IPS-NIHi7 (cell line): ENCODE data around the gene RRAGD.
A peak's percentile ranks its signal among the peaks of the same experiment; 100 is the strongest.

Source experiments
- DNase-seq: peaks from one replicate; pipeline ENCODE4 v3.0.0; 2012; ENCODE audit warnings: mixed read lengths; ENCODE audit errors: extremely low spot score

RRAGD gene, protein sequence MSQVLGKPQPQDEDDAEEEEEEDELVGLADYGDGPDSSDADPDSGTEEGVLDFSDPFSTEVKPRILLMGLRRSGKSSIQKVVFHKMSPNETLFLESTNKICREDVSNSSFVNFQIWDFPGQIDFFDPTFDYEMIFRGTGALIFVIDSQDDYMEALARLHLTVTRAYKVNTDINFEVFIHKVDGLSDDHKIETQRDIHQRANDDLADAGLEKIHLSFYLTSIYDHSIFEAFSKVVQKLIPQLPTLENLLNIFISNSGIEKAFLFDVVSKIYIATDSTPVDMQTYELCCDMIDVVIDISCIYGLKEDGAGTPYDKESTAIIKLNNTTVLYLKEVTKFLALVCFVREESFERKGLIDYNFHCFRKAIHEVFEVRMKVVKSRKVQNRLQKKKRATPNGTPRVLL

GRCh38 chr6:89412071-89413005 lies at the start of gene RRAGD:
Gene RRAGD, minus strand, starts transcription at chr6:89412273. Its CDS starts 280 bp downstream, at chr6:89411993.
- peak; percentile 71 for DNase-seq

DNA sequence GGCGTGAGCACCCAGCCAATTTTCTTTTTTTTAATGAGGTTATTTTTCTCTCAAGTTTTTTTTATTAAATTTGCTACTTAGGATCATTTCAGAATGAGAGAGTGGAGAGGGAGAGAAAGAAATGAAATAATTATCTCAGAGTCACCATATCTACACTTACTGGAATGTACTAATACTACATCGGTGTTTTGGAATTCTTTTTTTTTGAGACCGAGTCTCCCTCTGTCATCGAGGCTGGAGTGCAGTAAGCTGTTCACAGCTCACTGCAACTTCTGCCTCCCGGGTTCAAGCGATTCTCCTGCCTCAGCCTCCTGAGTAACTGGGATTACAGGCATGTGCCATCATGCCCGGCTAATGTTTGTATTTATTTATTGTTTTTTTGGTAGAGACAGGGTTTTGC lies 48.6 kb upstream of the RRAGD start:
- no peak for DNase-seq

DNA sequence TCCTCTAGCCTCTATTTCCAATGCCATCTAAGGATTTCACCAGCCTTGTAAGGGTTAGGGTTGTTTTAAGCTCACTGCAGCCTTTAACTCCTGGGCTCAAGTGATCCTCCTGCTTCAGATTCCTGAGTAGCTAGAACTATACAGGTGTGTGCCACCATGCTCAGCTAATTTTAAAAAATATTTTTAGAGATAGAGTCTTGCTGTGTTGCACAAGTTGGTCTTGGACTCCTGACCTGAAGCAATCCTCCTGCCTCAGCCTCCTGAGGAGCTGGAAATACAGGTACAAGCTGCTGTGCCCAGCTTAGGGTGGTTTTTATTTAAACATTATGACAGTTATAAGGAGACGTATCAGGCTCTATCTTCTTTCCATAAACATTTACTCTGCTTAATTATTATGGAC lies 47.4 kb upstream of the RRAGD start:
- DNase-seq: no peak

DNA sequence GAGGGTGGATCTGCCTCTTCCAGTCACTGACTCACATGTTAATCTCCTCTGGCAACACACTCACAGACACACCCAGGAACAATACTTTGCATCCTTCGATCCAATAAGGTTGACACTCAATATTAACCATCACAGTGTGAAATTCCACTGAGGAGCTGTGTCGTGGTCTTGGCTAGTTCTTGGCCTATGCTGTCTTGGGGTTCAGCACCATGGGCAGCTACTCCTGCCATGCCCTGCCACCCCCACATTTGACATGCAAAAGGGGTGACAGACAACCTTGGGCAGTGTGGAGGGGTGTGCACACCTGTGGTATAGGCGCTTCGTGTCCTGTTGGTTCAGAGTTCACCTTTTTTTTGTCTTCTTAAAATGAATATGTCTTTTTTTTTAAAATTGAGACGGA lies 46.6 kb upstream of the RRAGD start:
- DNase-seq: peak; percentile 30

GRCh38 chr6:89454300-89454699 lies 42.2 kb upstream of the RRAGD start:
- DNase-seq: no peak

GRCh38 chr6:89452281-89452680 lies 40.2 kb upstream of the RRAGD start:
- DNase-seq: no peak

DNA sequence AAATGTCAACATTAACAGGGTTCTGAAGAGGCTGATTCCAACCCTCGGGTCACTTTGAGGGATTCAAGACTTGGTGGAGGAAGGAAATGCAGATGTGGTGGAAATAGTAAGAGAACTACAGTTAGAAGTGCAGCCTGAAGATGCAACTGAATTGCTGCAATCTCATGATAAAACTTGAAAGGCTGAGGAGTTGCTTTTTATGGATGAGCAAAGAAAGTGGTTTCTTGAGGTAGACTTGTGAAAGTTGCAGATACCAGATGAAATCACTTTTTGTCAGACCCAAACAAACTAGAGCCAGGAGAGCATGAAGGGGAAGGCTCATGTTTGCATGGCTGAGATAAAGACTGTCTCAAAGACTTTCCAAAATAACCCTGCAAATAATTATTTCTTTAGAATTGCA lies 37.1 kb upstream of the RRAGD start:
- no peak for DNase-seq

DNA sequence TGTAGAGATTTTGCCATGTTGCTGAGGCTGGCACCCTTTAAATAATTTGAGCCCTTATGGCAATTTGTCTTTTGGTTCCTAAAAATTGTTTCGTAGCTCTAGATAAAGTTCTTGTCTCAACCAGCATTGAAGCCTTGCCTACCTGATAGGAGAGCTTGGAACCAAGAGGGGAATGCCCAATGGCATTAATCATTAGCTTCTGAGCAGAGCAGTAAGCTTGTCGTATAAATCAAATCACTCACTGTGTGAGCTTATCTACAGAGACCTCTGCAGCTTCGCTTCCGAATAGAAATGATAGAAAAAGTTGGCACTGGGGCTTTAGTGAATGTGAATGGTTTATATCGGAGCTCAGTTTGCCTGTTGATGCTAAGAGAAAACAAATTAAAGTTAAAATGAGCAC lies 31.6 kb upstream of the RRAGD start:
- DNase-seq: no peak

GRCh38 chr6:89440200-89440599 lies 28.1 kb upstream of the RRAGD start:
- no peak for DNase-seq

DNA sequence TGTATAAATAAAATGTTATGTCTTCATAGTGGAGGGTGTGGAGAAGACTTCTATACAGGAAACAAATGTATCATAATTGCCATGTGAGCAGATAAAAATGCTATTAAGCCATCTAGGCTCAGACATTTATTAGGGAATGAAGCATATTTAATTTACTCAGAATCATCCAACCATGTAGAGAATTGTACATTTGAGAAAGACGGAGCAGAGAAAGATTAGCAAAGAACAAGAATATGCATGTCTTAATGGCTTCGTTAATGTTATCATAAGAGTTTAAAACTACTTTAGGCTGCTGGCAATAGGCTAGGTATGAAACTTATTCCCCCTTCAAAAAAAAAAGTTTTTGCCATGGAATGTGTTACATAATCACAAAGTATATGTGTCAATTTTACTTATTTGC lies 26.9 kb upstream of the RRAGD start:
- no peak for DNase-seq

GRCh38 chr6:89438248-89438647 lies 26.2 kb upstream of the RRAGD start:
- DNase-seq: peak; percentile 18

- DNase-seq: no peak
Measured at GRCh38 chr6:89436226-89436625, 24.2 kb upstream of the RRAGD start.

DNA sequence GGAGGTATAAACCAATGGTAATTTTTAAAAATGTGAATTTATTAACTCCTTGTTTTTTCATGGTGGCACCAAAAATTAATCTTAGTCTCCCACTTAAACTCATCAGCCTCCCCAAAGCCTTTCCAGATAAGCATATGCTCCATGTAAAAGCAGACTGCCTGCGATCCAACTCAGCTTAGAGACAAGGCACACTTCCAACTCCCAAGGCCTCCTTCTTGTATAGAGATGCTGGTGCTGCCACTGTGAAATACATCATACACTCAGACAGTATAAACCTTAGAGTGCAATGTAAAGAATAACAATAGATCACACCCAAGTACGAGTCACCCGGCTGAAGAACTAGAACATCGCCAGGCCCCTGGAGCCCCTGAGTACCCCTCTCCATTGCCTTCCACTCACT lies 22.9 kb upstream of the RRAGD start:
- no peak for DNase-seq

DNA sequence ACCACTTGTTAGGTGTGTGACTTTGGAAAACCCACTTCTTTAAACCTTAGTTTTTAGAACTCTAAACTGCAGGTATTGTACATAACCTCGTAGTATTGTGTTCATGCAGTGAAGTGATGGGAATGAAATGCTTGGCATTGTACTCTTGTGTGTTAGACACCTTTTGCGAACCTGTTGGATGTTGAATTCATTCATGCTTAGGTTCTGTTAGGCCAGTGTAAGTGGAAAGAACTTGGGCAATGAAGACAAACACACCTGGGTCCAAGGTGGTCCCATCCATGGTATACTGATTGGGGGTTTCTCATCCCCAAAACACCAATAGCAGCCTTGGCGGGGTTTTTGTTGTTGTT lies 22.1 kb upstream of the RRAGD start:
- no peak for DNase-seq

DNA sequence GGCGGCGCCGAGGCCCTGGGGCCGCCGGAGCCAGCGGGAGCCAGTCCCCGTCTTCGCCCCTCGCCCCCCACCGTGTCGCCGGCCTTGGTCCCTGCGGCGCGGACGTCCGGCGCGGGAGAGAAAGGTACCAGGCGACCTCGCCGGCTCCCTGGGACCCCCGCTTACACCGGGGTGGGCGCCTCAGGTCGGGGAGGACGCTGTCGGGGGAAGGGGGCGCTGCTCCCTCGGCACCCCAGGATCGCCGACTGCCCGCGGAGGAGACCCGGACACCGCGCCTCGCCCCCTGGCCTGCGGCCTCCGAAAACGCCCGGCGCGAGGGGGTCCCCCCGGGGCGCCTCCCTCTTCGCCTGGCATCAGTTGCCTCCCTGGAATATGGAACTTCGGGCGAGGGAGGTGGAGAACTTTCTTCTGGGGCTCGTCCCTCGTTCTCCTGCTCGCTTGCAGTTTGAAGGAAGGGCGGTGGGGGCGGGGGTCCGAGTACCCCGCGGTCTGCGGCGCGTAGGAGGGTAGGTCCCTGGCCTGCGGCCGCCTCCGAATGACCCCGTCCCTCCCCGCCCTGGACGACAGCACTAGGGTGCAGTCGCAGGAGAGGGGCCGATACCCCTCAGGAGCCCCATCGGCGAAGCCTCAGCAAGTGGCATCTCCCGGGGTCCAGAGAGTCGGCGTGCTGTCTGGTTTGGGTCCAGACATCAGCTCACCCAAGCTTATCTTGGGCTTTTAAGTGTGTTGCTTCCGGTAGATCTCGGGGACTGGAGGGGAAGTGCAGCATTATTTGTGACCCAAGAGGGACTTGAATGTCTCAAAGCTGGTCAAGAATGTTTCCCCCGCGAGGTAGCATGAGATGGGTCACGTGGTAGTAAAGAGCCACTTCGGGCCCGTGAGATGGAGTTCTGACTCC lies 21.4 kb upstream of the RRAGD start:
- peak; percentile 31 for DNase-seq

GRCh38 chr6:89432875-89433251 lies 20.8 kb upstream of the RRAGD start, which contains the start of gene ANKRD6:
Gene ANKRD6, plus strand, starts transcription at chr6:89433152. Its CDS starts 133,825 bp downstream, at chr6:89566977.
- DNase-seq: peak; percentile 93

GRCh38 chr6:89430201-89430962 lies 18.3 kb upstream of the RRAGD start:
- DNase-seq: no peak

DNA sequence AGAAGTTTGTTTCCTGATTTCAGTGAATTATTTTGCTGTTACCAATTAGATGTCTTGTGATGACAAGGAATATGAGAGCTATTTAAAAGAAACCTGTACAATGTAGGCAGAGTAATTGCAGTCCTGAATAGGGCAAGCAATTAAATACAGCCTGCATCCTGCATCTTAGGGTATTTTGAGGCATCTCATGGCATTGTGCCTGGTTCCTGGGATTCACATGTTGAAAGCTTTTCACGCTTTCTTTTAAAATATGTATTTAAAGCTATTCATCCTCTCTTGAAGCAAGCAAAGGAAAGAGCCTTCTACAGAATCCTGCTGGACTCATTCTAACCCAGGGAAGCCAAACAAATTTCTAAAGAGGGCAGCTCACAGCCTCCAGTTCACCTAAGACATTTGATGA lies 4.7 kb upstream of the RRAGD start:
- no peak for DNase-seq

GRCh38 chr6:89415185-89415584 lies 3.1 kb upstream of the RRAGD start:
- no peak for DNase-seq

GRCh38 chr6:89414215-89414614 lies 2.1 kb upstream of the RRAGD start:
- DNase-seq: no peak

DNA sequence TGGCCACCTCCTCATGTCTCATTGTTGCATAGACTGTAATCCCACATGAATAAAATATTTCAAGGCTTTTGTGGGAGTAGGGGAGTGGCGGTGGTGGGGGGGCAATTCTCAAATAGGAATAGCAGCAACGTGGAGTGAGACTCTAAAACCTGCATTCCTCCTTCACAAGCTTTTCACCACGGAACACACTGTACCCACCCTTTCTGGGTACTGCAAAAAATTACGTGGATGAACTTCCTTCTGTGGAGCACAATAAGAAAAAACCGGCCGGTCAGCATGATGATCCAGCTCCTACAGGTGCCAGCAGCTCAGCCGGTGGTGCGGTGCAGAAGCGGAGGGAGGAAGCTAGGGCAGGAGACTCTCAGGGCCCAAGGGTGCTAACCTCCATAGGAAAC lies 930 bp upstream of the RRAGD start:
- no peak for DNase-seq
